Activated CD4-positive, alpha-beta T cell treated with anti-CD3 and anti-CD28 coated beads, Interleukin-10, Interleukin-2, amounts not matched to agents 100 ng/mL and 50 ng/mL, durations not matched to agents 16 hours and 8 hours (primary cell): ENCODE results near the gene DGKI.

ENCODE experiments used
- DNase-seq: peaks from one replicate; pipeline ENCODE4 v3.0.0-alpha.2; 2020

Gene DGKI

DNA sequence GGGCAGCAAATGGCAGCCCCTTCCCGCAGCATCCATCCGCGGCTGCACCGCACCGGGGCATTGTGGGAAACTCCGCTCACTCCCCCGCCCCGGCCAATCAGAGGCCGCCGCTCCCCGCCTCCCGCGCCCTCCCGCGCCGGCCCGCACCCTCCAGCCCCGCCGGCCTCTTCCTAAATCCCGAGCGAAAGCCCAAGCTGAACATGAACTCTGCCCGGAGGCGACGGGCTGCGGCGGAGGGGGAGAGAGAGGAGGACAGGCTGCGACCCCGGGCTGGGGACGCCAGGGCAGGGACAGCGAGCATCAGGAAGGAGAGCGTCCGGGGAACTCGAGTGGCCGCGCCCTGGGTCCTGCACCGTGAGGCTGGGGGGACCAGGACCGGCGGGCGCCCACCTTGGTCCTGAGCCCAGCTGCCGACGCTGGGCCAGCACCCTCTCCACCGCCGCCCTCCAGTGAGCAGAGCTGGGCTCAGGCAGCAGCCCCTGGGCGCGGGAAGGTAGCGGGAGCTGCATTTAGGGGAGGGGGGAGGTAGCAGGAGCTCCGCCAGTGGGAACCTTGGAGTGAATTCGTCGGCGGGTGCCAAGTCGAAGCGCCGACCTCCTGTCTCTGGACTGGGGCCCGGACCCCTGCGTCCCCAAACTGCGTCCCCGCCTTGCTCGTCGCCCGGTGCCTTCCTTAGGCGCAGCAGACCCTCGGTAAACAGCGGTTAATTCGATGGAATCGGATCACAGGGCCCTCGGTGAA lies at the start of gene DGKI:
Gene DGKI (minus strand): TSS at position 148 of the 741 bp plus-strand sequence.
- peak; percentile 57 for DNase-seq

DNA sequence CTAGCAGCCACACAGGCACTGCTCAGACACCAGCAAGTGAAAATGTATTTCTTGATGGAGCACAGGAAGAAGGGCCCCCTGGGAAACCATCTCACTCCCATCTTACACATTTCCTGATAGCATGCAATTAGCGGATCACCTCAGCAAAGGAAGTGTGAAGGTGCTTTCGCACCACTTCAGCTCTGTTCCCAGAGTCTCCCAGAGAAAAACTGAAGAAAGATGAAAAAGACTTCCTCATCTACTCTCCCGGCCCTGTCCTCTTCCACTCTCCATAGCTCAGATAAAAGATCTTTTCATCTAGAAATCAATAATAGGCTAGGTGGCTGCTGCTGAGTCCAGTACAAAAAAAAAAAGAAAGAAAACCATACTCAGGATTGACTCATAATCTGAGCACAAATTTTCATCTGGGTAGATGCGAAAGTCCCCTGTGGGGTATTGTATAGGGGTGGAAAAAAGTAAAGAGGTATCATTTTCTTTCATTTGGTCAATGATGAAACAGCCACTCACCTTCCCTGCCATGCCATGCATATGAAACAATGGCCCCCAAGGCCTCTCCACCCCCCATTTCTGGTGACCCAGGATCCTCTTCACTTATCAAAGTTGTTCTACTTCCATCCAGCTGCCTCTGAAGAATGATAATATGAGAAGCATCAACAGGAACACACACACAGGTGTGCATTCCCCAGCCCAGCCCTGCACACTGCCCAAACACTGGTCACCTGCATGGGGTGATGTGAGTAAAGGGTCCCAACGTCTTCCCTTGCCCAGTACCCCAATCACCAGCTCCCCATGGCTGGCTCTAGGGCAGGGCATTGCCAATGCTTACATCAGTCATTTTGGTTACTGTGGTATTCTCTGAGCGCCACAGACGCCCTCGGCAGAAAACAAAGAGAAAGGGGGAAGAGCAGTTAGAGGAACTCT lies 48.8 kb upstream of the DGKI start:
- peak; percentile 84 for DNase-seq

DNA sequence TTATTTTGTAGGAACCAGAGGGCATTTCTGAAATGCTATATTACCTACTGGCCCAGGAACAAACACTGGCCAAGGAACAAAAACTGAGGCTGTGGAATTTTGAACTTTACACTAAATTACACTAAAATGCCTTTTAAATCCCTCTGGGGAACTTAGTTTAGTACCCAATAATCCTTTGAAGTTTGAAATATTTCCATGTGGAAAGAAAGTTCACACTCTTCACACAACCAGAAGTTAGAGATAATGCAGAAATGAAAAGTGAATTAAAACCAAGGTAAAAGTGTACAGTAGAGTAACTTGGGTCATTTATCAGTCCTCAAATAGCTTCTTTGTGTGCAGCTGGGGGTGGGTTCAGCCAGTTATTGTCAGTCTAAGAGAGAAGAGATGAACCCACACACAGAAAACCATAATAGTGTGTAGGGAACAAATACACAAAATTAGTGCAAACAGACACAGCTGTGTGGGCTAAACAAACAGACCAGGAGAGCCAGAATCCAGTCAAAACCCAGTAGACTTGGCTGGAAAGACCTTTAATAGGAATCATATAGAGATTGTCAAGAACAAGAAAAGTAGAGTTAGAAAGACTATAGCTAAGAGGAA lies 46.5 kb upstream of the DGKI start:
- DNase-seq = no peak

DNA sequence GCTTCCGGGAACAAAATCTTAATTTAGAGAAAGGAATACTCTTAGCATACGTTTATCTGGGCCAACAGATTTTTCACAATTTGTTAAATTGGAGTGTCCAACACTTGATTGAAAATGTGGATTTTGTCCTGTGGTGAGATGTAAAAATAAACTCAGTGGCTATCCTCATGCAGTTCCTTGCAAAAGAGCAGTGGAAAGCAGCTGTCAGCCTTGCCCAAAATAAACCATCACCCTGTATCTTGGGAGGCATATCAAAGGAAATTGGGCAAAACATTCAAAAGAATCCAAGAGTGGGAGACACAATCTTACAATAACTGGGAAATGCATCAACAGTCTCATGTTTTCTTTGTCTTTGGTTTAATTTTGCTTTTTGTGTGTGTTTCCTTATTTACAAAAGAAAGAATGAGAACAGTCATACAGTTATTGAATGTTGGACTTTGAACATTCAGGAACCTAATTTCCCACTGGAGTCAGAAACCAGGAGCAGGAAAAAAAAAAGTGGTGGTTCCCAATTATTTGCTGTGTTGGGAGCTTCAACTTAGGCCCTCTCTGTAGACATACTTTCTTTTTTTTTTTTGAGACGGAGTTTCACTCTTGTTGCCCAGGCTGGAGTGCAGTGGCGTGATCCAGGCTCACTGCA lies 44.4 kb upstream of the DGKI start:
- no peak for DNase-seq

DNA sequence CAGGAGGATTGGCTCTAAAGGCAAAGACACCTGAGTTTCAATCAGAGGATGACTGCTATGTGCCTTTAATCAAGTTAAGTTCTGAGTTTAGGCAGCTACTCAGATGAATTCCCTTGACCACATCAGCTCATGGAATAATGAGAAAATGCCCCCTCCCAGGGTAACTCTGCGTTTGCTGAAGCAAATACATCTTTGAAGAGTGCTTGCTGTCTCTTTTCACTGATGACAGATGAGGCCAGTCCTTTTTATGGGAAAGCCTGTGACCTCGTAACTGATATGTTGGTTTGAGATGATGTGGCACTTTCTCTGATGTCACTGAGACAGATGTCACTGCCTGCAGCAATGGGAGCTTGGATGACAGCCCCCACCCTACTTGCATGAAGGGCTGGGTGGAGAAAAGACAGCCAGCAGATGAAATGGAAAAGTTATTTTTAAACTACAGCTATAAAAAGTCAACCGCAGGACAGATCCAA lies 43.7 kb upstream of the DGKI start:
- peak; percentile 68 for DNase-seq

DNA sequence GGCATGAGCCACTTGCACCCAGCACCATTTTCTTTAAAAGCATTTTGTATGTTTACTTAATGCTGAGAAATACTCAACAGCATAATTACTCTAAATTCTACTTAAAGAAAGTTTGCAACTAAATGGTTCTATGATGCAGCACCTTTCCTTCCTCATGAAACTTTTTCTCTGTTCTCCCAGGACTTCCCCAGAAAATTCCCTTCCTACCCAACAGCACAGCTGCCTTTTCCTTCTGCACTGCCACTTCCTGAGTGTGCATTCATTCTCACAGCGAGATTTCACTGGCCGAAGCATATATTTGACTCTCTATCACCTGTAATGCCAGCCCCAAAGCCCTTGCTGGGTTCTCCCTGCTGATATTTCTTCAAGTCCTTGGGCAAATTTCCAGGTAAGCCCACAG lies 41.5 kb upstream of the DGKI start:
- no peak for DNase-seq

DNA sequence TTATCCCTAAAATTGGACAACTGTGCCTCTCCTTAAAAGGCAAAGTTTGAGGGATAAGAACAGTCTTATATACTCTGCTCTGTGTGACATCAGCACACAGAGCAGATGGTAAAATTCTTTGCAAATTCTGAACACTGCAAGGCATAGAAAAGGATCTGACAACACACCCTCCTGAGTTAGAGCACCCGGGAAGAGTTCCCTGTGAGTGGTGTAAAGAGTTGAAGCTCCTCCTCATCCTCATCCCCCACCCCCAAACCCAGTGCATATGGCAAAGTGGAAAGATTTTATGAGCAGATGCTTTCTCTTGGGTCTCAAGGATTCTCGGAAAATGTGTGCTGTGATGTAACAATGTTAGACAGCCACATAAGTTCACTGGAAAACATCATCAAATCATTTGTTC lies 40.0 kb upstream of the DGKI start:
- DNase-seq = no peak

DNA sequence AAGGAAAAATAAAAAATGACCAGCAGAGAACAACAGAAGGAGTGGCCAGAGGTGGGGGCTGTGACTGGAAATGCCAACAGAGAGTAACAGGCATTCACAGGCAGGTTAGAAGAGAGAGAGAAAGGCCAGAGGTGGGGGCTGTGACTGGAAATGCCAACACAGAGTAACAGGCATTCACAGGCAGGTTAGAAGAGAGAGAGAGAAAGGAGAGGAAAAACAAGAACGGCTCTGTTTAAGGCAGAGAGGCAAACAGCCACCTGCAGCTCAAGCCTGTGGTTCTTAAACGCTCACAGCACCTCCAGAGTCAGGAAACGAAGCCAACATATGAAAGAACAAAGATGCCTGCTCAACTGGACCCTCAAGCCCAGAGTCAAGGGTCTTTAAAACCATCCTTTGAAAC lies 39.5 kb upstream of the DGKI start:
- no peak for DNase-seq

DNA sequence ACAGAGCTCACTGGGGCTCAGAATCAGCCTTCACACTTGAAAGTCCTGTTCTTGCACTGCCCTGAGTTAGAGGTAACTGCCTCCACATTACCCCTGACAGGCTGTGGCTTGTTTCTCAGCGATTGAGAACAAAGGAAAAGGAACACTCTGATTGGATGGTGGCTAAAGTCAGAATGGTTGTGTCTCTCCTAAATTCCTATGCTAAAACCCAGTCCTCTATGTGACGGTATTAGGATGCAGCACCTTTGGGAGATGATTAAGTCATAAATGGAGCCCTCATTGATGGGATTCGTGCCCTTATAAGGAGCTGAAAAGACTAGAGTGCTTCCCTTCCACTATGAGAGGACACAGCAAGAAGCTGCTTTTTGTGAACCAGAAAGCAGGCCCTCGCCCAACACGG lies 38.9 kb upstream of the DGKI start:
- DNase-seq = no peak

DNA sequence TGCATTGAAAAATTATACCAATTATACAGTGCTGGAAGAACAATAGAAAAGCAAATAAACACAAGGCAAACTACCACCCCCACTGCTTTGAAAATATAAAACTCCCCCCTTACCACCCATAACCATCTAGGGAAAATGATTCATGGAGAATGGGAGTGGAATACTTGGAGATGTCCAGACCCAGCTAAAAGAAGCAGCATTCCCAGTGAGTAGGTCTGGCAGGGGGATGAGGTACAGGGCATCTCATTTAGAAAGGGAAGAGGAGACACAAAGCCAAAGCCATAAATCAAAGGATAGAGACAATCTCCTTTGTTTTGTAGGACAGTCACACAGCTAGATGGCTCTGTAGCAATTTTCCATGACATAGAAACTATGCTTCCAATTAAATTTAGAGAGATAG lies 36.0 kb upstream of the DGKI start:
- DNase-seq = no peak

DNA sequence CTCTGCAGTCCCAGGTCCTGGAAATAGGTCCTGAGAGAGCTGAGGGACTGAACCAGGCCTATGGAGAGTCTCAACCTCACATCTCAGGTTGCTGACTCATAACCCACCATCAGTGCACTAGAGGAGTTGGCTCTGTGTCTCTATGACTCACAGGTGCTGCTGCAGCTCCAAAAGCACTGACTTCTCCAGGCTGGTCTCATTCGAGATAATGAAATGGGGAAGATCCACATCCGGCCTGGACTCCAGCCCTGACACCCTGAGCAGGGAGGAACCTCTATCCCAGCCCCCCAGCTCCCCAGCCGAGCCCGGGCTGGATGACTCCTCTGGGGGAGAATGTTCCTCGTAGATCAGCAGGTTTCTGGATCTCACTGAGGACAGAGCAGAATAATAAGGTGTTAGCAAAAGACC lies 35.5 kb upstream of the DGKI start:
- peak; percentile 90 for DNase-seq

DNA sequence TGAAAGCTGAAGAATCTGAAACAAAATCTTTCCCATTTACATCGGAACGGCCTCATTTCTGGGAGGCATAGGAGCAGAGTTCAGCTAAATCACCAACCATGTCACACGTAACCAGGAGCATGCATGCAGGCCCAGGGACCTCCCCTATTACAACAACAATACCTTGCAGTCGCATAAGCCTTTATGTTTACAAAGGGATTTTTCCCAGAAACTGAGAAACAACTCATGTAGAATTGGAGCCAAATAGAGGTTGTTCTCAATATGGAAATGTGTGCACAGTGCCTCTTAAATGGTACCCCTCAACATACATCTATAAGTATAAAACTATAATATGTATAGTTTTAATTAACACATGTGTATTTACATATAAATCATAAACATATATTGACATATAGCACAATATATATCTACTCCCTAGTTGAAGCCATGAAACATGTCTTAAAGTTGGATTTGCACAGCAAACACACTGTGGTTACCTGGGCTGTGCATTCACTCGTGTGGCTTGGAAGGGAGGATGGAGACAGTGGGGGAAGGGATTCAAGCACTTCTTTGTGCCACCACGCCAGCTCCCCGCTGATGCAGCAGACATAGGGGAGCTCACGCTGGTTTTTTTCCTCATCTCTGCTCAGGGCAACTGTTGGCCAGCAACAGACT lies 35.0 kb upstream of the DGKI start:
- no peak for DNase-seq

DNA sequence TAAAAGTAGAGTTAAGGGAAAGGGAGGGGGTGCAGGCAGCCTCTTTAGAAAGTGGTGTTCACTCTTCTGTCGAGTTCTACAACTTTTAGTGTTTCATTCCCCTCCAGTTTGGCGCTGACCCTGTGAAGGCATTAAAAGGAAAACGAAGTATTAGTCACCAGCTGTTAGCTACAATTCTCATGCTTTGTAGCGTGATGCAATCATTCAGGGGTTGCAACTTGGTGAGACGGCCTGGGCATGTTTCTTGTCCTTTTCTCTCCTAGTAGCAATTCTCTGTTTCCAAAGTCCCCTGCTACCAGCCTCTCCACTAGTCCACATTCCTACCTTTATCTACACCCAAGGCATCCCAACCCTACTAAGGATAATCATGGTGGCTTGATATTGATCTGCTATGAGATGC lies 33.7 kb upstream of the DGKI start:
- DNase-seq = peak; percentile 53

DNA sequence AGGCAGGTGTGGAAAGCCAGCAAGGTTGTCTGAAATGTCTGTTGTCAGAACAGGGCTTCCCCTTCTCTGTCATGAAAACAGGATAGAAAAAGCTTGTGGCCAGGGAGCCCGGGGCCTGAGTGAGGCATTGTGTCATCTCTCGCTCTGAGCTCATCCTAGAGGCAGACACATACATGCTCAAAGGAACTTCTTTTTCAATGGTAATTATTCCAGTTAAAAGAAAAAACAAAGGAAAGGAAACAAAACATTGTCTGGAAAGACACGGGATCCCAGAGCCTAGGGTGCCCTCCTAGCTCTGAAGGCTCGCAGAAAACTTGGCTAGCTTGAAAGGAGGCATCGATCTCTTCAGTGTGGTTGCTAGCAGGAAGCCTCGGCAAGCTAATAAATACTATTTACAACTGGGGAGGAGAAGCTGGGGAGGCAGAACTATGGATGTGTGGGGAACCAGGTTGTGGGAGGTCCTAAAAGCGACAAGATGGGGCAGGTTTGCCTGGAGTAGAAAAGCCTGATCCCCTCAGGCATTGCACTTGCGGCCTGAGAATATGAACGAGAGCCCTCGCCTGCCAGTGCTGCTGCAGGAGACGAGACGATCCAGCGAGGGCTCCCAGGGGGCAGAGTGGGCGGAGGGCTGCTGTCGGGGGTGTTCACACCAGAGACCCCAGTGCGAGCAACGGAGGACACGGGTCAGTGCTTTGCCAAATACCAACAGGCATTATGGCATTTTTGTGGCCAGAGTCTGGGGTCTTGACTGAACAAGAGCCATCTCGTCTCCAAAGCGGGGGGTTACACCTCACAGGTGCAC lies 32.8 kb upstream of the DGKI start:
- peak; percentile 71 for DNase-seq

DNA sequence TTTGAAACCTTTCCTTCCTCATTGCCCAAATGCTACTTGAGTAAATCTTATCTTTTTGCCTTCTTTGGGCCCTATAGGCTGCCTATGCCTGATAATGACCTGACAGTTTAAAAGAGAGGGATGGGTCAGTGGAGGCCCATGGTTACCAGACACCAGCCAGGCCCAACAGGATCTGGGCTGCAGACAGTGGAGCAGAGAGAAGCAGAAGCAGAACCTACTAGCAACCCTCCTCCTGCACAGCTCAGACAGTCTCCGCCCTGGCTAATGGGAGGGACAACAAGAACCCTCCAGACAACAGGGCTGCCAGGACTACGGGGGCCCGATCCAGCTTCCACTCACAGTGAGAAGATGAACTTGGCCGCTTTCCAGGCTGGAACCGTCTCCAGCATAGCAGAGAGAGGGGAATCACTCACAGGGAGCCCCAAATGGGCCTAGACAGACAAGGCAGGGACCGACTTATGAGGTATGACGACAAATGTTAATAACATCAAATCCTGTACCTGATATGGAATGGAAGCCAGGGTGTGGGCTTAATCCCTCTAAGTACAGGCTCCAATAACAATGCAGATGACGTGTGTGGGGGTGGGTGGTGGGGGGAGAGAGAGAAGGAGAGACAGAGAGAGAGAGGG lies 31.7 kb upstream of the DGKI start:
- no peak for DNase-seq

DNA sequence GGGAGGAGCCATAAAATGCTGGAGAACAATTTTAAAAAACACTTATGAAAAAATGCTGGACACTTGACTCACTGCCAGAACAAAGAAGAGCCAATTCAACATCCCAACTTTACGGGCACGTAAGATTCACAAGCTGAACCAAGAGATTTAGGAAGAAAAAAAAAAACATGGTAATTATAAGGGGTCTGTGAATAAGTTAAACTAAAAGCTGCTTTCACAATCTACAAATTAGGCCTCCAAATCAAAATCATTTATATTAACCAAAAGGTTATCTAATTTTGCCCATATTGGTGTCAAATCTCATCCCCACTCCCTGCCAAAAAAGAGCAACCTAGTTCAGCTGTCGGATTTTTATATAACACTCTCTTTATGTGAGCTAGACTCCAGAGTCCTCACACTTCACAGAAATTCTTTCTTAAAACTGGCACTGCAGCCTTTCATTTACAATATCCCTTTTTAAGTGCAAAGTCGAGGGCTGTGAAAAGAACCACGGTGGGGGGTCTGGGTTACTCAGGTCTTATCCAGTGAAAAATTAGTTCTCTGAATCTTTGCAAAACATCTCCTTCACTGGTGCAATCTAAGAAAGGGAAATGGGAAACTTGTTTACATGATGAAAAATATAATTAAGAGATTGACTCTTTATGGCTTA lies 30.4 kb upstream of the DGKI start:
- no peak for DNase-seq

DNA sequence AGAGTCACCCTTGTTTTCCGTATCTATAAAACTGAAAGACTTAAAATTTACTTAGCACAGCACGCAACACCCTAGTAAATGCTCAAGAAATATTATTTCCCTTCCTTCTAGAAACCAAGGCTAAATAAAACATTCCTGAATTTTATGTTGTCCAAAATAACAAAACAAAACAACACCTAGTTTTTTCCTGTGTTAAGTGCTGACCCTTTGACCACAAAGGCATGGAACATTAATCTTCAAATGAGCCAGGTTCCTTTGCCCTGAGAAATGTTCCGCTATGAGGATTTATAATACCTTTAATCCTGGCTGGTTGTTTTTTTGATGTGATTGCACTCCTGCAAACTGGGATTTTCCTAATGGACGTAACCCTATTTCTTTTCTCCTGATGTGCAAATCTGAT lies 29.0 kb upstream of the DGKI start:
- no peak for DNase-seq

DNA sequence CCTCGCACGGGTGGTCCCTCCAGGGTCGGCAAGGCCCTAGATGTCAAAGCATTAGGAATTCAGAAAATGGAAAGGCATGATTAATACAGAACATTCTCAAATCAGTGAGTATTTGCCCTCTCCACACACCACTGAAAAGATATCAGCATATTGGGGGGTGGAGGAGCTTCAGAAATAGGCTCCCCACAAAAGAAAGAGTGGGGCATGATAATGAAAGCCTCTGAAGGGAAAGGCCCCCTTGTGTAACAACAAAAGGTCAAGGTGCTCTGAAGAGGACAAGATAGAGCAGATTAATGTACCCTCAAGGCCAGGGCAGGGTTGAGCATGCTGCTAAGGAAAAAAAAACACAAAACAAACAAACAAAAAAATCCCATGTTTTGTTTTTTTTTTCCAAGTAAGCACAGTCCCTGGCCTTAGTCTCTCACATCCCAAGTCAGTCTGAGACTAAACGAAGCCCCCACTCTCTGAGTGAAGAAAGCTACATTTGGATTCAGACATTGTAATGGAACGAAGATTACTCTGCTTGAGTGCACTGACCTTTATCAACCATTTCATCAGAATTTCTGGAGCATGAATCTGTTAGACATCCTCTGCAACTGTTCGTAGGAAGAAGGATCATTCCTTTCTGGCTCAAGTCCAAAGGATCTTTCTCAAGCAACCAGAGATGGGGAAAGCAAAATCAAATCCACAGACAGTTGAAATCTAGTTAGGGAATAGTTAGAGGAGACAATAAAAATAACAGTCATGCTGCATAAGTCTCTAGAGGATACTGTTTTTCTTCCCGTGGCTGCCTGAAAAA lies 27.4 kb upstream of the DGKI start:
- no peak for DNase-seq

DNA sequence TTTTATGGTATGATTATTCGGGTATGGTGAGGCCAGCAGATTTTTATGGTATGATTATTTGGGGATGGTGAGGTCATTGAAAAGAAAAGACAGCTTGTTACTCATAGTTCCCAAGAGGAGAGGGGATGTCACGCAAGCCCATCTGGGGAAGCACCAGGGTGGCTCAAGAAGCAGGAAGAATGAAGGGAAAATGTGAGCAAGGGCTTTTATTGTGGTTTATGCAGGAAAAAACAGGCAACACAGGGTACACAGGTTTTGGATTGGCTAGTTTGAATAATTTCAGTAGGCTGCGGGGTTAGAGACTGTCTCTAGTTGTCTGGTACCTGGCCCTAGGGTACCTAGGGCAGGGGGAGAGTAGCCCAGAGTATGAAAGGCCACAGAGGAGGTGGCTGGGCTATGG lies 26.8 kb upstream of the DGKI start:
- DNase-seq = peak; percentile 77
